ENCODE measurements around the gene COX7A1.

GRCh38 chr19:36111200-36111539, 41.1 kb downstream of the COX7A1 start:
- no peak for TF ChIP-seq SUZ12 (IDR thresholded peaks at IDR 0.05)
- no peak for TF ChIP-seq LEF1 (IDR thresholded peaks at IDR 0.05; ENCODE audit: borderline replicate concordance)
- no peak for TF ChIP-seq FOXA1 (IDR thresholded peaks at IDR 0.05)
- TF ChIP-seq SP1 (IDR thresholded peaks at IDR 0.05), result no peak
- no peak for TF ChIP-seq ELF4 (IDR thresholded peaks at IDR 0.05)
- TF ChIP-seq ZNF384 (IDR thresholded peaks at IDR 0.05), result no peak
- no peak for TF ChIP-seq FOXM1 (IDR thresholded peaks at IDR 0.05; ENCODE audit: borderline replicate concordance)
- no peak for TF ChIP-seq TARDBP (IDR thresholded peaks at IDR 0.05)
